ENCODE measurements around the gene TFF3. TPM values are rescaled to one million over a fixed set of nuclear protein-coding genes. Genes with fewer than 3 reads are reported as not detected.

The TFF3 gene
- total and polyA plus RNA-seq, 2 donors from 2014 or later: 10.0 to 22.4 TPM

GRCh38 chr21:42306366-42307035 is 8.7 kb downstream of the TFF3 start:
- Histone ChIP-seq H3K27me3 (ENCODE audit: control insufficient read depth, insufficient read depth, low read length) (no peaks in the 10 kb centered on the region), H3K9me3 (ENCODE audit: control insufficient read depth in 2 of 3, insufficient read depth in 1 of 3, low read length in 3 of 3) (no peaks in the 10 kb centered on the region), H3K4me3 (ENCODE audit: low read length in 3 of 3) (no peak overlapping the region), H3K36me3 (ENCODE audit: control insufficient read depth in 2 of 3, insufficient read depth in 3 of 3, low read length in 3 of 3) (no peaks in the 10 kb centered on the region), H3K27ac (ENCODE audit: low read depth in 2 of 2, low read length in 2 of 2) (no peak overlapping the region), H3K4me1 (ENCODE audit: control insufficient read depth in 2 of 3, insufficient read depth in 2 of 3, low read depth in 1 of 3, low read length in 3 of 3) (peaks cover 0 to 3% (median 0%) of the 10 kb centered on the region in 3 donors), H3K9ac (ENCODE audit: low read length in 3 of 3) (no peak overlapping the region)
- intact Hi-C loops (cut with DNase I): no loop called here
- no peak for FAIRE-seq
- DNase-seq: peak in 1 of 5 donors; percentile 33
- TF ChIP-seq CTCF (IDR thresholded peaks at IDR 0.05; ENCODE audit: borderline replicate concordance, extremely low read depth, insufficient read depth): no peak

GRCh38 chr21:42305707-42306147 is 9.5 kb downstream of the TFF3 start:
- Histone ChIP-seq H3K36me3 (ENCODE audit: control insufficient read depth in 2 of 3, insufficient read depth in 3 of 3, low read length in 3 of 3) (no peaks in the 10 kb centered on the region), H3K27ac (ENCODE audit: low read depth in 2 of 2, low read length in 2 of 2) (no peak overlapping the region), H3K4me3 (ENCODE audit: low read length in 3 of 3) (no peak overlapping the region), H3K4me1 (ENCODE audit: control insufficient read depth in 2 of 3, insufficient read depth in 2 of 3, low read depth in 1 of 3, low read length in 3 of 3) (peaks cover 0 to 3% (median 0%) of the 10 kb centered on the region in 3 donors), H3K27me3 (ENCODE audit: control insufficient read depth, insufficient read depth, low read length) (no peaks in the 10 kb centered on the region), H3K9me3 (ENCODE audit: control insufficient read depth in 2 of 3, insufficient read depth in 1 of 3, low read length in 3 of 3) (no peaks in the 10 kb centered on the region), H3K9ac (ENCODE audit: low read length in 3 of 3) (no peak overlapping the region)
- DNase-seq (peak in 1 of 5 donors; percentile 28), FAIRE-seq (no peak)
- TF ChIP-seq CTCF (IDR thresholded peaks at IDR 0.05; ENCODE audit: borderline replicate concordance, extremely low read depth, insufficient read depth): no peak
- intact Hi-C loops (cut with DNase I): no loop called here

GRCh38 chr21:42304556-42305454 is 10.4 kb downstream of the TFF3 start:
- no peak for FAIRE-seq
- H3K27ac ChIP-seq (ENCODE audit: low read depth in 2 of 2, low read length in 2 of 2): no peak overlapping the region
- no peaks in the 10 kb centered on the region for H3K36me3 ChIP-seq (ENCODE audit: control insufficient read depth in 2 of 3, insufficient read depth in 3 of 3, low read length in 3 of 3)
- intact Hi-C loops (cut with DNase I): no loop called here
- no peaks in the 10 kb centered on the region for H3K27me3 ChIP-seq (ENCODE audit: control insufficient read depth, insufficient read depth, low read length)
- H3K4me1 ChIP-seq (ENCODE audit: control insufficient read depth in 2 of 3, insufficient read depth in 2 of 3, low read depth in 1 of 3, low read length in 3 of 3): peaks cover 0 to 3% (median 0%) of the 10 kb centered on the region in 3 donors
- no peak for TF ChIP-seq CTCF (IDR thresholded peaks at IDR 0.05; ENCODE audit: borderline replicate concordance, extremely low read depth, insufficient read depth)
- no peaks in the 10 kb centered on the region for H3K9me3 ChIP-seq (ENCODE audit: control insufficient read depth in 2 of 3, insufficient read depth in 1 of 3, low read length in 3 of 3)
- DNase-seq: peak in 2 of 5 donors; percentile 36 to 57
- H3K4me3 ChIP-seq (ENCODE audit: low read length in 3 of 3): no peak overlapping the region
- H3K9ac ChIP-seq (ENCODE audit: low read length in 3 of 3): no peak overlapping the region

Measured in kidney (tissue), 14 donors.